HEK293 (cell line): ENCODE data around the gene NCDN.

Experiments used
- HOXA7 ChIP-seq: sonication (generic); formaldehyde crosslinking; IDR thresholded peaks from 2 replicates; pipeline ENCODE4 v1.8.1; 2022; ENCODE audit warnings: missing genetic modification reagents, borderline replicate concordance
- SP2 ChIP-seq: fragments of 450-650 bp; formaldehyde crosslinking; IDR thresholded peaks from 2 replicates; pipeline ENCODE4 v1.5.1; 2016; ENCODE audit warnings: missing biosample characterization, missing genetic modification characterization
- TCF7L2 ChIP-seq: IDR thresholded peaks from 2 replicates; pipeline ENCODE4 v1.6.1; 2011; ENCODE audit warnings: low read depth, mild to moderate bottlenecking, inconsistent platforms, low read length, moderate library complexity, borderline replicate concordance
- WT1 ChIP-seq: fragments of 450-650 bp; formaldehyde crosslinking; IDR thresholded peaks from 2 replicates; pipeline ENCODE4 v1.5.1; 2016; ENCODE audit warnings: missing biosample characterization, missing genetic modification characterization
- YY1 ChIP-seq: fragments of 450-650 bp; formaldehyde crosslinking; IDR thresholded peaks from 2 replicates; pipeline ENCODE4 v1.5.1; 2018; ENCODE audit warnings: missing biosample characterization, missing genetic modification characterization
- ZBTB20 ChIP-seq: fragments of 450-650 bp; formaldehyde crosslinking; IDR thresholded peaks from 2 replicates; pipeline ENCODE4 v1.5.1; 2016; ENCODE audit warnings: missing biosample characterization, missing genetic modification characterization
- ZBTB44 ChIP-seq: fragments of 450-650 bp; IDR thresholded peaks from 2 replicates; pipeline ENCODE4 v1.5.1; 2018; ENCODE audit warnings: missing biosample characterization, mild to moderate bottlenecking, missing genetic modification characterization
- ZBTB6 ChIP-seq: fragments of 450-650 bp; formaldehyde crosslinking; IDR thresholded peaks from 2 replicates; pipeline ENCODE4 v1.5.1; 2017; ENCODE audit warnings: missing biosample characterization, missing genetic modification characterization
- ZBTB8A ChIP-seq: fragments of 450-650 bp; formaldehyde crosslinking; IDR thresholded peaks from 2 replicates; pipeline ENCODE4 v1.5.1; 2016; ENCODE audit warnings: missing biosample characterization, missing genetic modification characterization
- ZFP41 ChIP-seq: fragments of 450-650 bp; formaldehyde crosslinking; IDR thresholded peaks from 2 replicates; pipeline ENCODE4 v1.5.1; 2016; ENCODE audit warnings: missing biosample characterization, missing genetic modification characterization, borderline replicate concordance
- ZNF140 ChIP-seq: fragments of 450-650 bp; formaldehyde crosslinking; IDR thresholded peaks from 2 replicates; pipeline ENCODE4 v1.5.1; 2016; ENCODE audit warnings: missing biosample characterization, missing genetic modification characterization
- ZNF175 ChIP-seq: fragments of 450-650 bp; formaldehyde crosslinking; IDR thresholded peaks from 2 replicates; pipeline ENCODE4 v1.5.1; 2016; ENCODE audit warnings: missing biosample characterization, missing genetic modification characterization
- ZNF184 ChIP-seq: fragments of 450-650 bp; IDR thresholded peaks from 2 replicates; pipeline ENCODE4 v1.5.1; 2018; ENCODE audit warnings: missing biosample characterization, mild to moderate bottlenecking, missing genetic modification characterization
- ZNF24 ChIP-seq: fragments of 450-650 bp; formaldehyde crosslinking; IDR thresholded peaks from 2 replicates; pipeline ENCODE4 v1.5.1; 2016; ENCODE audit warnings: missing biosample characterization, missing genetic modification characterization
- ZNF280D ChIP-seq: fragments of 450-650 bp; formaldehyde crosslinking; IDR thresholded peaks from 2 replicates; pipeline ENCODE4 v1.5.1; 2016; ENCODE audit warnings: missing biosample characterization, missing genetic modification characterization
- ZNF37A ChIP-seq: fragments of 450-650 bp; IDR thresholded peaks from 2 replicates; pipeline ENCODE4 v1.5.1; 2018; ENCODE audit warnings: missing biosample characterization, missing genetic modification characterization
- ZNF394 ChIP-seq: fragments of 450-650 bp; formaldehyde crosslinking; IDR thresholded peaks from 2 replicates; pipeline ENCODE4 v1.5.1; 2016; ENCODE audit warnings: missing biosample characterization, missing genetic modification characterization, mild to moderate bottlenecking, moderate library complexity, borderline replicate concordance
- ZNF488 ChIP-seq: fragments of 450-650 bp; formaldehyde crosslinking; IDR thresholded peaks from 2 replicates; pipeline ENCODE4 v1.5.1; 2016; ENCODE audit warnings: missing biosample characterization, missing genetic modification characterization
- ZNF501 ChIP-seq: fragments of 450-650 bp; formaldehyde crosslinking; IDR thresholded peaks from 2 replicates; pipeline ENCODE4 v1.5.1; 2016; ENCODE audit warnings: missing biosample characterization, missing genetic modification characterization
- ZNF555 ChIP-seq: fragments of 450-650 bp; formaldehyde crosslinking; conservative IDR thresholded peaks from 2 replicates; pipeline ENCODE4 v1.5.1; 2017; ENCODE audit warnings: missing biosample characterization, mild to moderate bottlenecking, missing genetic modification characterization, inconsistent platforms
- ZNF560 ChIP-seq: fragments of 450-650 bp; formaldehyde crosslinking; IDR thresholded peaks from 2 replicates; pipeline ENCODE4 v1.5.1; 2017; ENCODE audit warnings: missing biosample characterization, missing genetic modification characterization, borderline replicate concordance
- ZNF596 ChIP-seq: fragments of 450-650 bp; IDR thresholded peaks from 2 replicates; pipeline ENCODE4 v1.5.0; 2018; ENCODE audit warnings: missing biosample characterization, mild to moderate bottlenecking, missing genetic modification characterization, moderate library complexity
- ZNF600 ChIP-seq: fragments of 450-650 bp; formaldehyde crosslinking; IDR thresholded peaks from 2 replicates; pipeline ENCODE4 v1.5.1; 2016; ENCODE audit warnings: missing biosample characterization, missing genetic modification characterization
- ZNF623 ChIP-seq: fragments of 450-650 bp; formaldehyde crosslinking; IDR thresholded peaks from 2 replicates; pipeline ENCODE4 v1.5.1; 2016; ENCODE audit warnings: missing biosample characterization, missing genetic modification characterization
- ZNF785 ChIP-seq: fragments of 450-650 bp; formaldehyde crosslinking; IDR thresholded peaks from 2 replicates; pipeline ENCODE4 v1.5.1; 2016; ENCODE audit warnings: missing biosample characterization, missing genetic modification characterization
- ZSCAN18 ChIP-seq: fragments of 450-650 bp; formaldehyde crosslinking; IDR thresholded peaks from 2 replicates; pipeline ENCODE4 v1.5.1; 2016; ENCODE audit warnings: missing biosample characterization, missing genetic modification characterization
- ZSCAN30 ChIP-seq: fragments of 450-650 bp; IDR thresholded peaks from 2 replicates; pipeline ENCODE4 v1.5.1; 2018; ENCODE audit warnings: missing biosample characterization, mild to moderate bottlenecking, missing genetic modification characterization, moderate library complexity
- TF ChIP-seq, protein P1 (sequence below): fragments of 450-650 bp; formaldehyde crosslinking; IDR thresholded peaks from 2 replicates; pipeline ENCODE4 v1.5.1; 2016; ENCODE audit warnings: missing biosample characterization, missing genetic modification characterization, borderline replicate concordance

Gene NCDN

DNA sequence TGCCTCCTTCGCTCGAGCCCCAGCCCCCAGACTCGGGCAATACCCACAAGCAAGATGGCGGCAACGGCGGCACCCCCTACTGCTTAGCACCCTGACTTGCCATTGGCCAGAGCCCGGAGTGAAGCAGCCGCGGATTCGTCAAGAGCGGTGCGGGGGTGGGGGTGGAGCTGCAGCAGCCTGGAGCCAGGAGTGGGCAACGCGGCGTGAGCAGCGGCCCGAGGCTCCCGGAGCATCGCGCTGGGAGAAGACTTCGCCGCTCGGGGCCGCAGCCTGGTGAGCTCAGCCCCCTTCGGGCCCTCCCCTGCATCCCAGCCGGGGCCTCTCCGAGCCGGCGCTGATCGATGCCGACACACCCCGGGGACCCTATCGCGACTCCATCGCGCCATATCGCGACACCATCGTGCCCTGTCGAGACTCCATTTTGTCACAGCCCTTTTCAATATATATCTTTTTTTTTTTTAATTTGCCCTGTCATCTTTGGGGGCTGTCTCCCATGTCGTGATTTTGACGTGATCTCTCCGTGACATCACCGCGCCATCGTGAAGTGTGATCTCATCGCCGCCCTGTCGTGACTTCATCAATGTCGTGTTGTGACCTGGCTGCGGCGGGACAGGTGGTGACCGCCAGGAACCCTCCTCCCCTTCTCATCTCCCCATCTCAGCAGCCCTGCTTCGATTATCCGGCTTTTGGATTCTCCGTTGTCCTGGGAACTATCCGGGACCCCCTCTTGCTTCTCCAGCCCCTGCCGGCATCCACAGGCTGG is at the start of gene NCDN (continued):
- TF ChIP-seq ZBTB44 (peak; percentile 45; the same call in 1 of the 2 replicates), HOXA7 (CRISPR knock-in tag) (no peak), ZSCAN18 (tag by site-specific recombination) (no peak), ZNF600 (tag by site-specific recombination) (peak; percentile 43; the same call in 1 of the 2 replicates), ZNF140 (tag by site-specific recombination) (no peak), WT1 (tag by site-specific recombination) (peak; percentile 41), ZNF280D (tag by site-specific recombination) (0 out of 2 replicates have a peak, but pooled peaks have one; percentile 34), ZNF175 (tag by site-specific recombination) (no peak), ZFP41 (0 out of 2 replicates have a peak, but pooled peaks have one; percentile 44), ZNF488 (tag by site-specific recombination) (no peak), ZBTB8A (tag by site-specific recombination) (peak; percentile 71), ZNF596 (tag by site-specific recombination) (peak; percentile 17; the same call in 1 of the 2 replicates), ZNF24 (tag by site-specific recombination) (peak; percentile 15), TCF7L2 (no peak), ZNF560 (tag by site-specific recombination) (no peak), ZNF37A (no peak), ZNF555 (tag by site-specific recombination) (no peak), YY1 (peak; percentile 100), ZNF623 (peak; percentile 34; the same call in 1 of the 2 replicates), ZNF501 (tag by site-specific recombination) (peak; percentile 60), ZSCAN30 (peak; percentile 100), SP2 (tag by site-specific recombination) (peak; percentile 96), ZNF785 (no peak), ZBTB6 (tag by site-specific recombination) (peak; percentile 90), ZNF184 (0 out of 2 replicates have a peak, but pooled peaks have one; percentile 18), ZNF394 (peak; percentile 80; the same call in 1 of the 2 replicates), ZBTB20 (tag by site-specific recombination) (peak; percentile 31; the same call in 1 of the 2 replicates)
- TF ChIP-seq, protein P1, sequence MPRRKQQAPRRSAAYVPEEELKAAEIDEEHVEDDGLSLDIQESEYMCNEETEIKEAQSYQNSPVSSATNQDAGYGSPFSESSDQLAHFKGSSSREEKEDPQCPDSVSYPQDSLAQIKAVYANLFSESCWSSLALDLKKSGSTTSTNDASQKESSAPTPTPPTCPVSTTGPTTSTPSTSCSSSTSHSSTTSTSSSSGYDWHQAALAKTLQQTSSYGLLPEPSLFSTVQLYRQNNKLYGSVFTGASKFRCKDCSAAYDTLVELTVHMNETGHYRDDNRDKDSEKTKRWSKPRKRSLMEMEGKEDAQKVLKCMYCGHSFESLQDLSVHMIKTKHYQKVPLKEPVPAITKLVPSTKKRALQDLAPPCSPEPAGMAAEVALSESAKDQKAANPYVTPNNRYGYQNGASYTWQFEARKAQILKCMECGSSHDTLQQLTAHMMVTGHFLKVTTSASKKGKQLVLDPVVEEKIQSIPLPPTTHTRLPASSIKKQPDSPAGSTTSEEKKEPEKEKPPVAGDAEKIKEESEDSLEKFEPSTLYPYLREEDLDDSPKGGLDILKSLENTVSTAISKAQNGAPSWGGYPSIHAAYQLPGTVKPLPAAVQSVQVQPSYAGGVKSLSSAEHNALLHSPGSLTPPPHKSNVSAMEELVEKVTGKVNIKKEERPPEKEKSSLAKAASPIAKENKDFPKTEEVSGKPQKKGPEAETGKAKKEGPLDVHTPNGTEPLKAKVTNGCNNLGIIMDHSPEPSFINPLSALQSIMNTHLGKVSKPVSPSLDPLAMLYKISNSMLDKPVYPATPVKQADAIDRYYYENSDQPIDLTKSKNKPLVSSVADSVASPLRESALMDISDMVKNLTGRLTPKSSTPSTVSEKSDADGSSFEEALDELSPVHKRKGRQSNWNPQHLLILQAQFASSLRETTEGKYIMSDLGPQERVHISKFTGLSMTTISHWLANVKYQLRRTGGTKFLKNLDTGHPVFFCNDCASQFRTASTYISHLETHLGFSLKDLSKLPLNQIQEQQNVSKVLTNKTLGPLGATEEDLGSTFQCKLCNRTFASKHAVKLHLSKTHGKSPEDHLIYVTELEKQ (tag by site-specific recombination), result 0 out of 2 replicates have a peak, but pooled peaks have one; percentile 43
